ENCODE results near the gene CTDSPL2.

The CTDSPL2 gene

DNA sequence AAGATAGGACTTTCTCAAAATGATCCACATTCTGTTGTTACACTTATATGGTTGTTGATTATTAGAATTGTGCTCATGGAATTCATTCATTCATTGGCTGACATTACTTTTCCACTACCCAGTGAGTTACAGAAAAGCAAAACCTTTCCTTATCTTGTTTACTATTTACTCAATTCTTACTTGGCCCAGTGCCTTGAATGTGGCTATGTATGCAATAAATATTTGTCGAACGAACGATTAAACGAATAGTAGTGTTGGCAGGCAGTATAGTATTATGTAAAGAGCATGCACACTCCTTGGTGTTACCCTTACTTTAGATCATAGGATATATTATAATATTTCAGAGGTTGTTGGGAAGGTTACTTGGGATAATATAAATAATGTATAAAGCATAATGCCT lies 31.0 kb downstream of the CTDSPL2 start:
- H3K27me3 ChIP-seq = no peaks in the 10 kb centered on the region

DNA sequence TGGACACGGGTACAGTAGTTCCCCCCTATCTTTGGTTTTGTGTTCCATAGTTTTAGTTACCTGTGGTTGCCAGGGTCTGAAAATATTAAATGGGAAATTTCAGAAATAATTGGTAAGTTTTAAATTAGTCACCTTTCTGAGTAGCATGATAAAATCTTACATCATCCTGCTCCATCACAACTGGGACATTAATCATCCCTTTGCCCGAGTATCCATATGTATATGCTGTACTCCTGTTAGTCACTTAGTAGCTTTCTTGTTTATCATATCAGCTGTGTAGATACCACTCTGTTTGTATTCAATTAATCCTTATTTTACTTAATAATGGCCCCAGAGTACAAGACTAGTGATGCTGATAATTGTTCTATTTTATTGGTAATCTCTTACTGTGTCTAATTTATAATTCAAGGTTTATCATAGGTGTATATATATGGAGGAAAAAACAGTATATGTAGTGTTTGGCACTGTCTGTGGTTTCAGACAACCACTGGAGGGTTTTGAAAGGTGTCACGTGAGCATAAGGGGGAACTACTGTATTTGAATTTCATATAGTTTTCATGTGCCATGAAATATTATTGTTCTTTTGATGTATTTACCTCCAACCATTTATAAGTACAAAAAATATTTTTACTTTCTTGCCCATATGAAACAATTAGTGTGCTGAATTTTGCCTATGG lies 41.4 kb downstream of the CTDSPL2 start:
- no peak for TF ChIP-seq Cebpa-rat (IDR thresholded peaks at IDR 0.05)
- no peak overlapping the region for H3K9ac ChIP-seq
- H4K20me1 ChIP-seq = peaks cover 0 to 22% (median 8%) of the 10 kb centered on the region in 11 experiments; a peak in 11 of 22 replicates
- no peaks in the 10 kb centered on the region for H3K27me3 ChIP-seq
- H3K36me3 ChIP-seq = peaks cover 63 to 100% (median 92%) of the 10 kb centered on the region in 11 experiments
- H3K4me1 ChIP-seq = peaks cover 0 to 7% (median 0%) of the 10 kb centered on the region in 10 experiments; a peak in 1 of 20 replicates
- H3K27ac ChIP-seq = no peak overlapping the region
- peaks cover 6 to 38% (median 31%) of the 10 kb centered on the region in 11 experiments; a peak in 20 of 22 replicates for H3K9me3 ChIP-seq (replicated peaks in 1 of 11)
- H3K4me3 ChIP-seq = no peak overlapping the region
- H3K4me2 ChIP-seq = no peak overlapping the region

More for the DNA sequence above, 31.0 kb downstream of the CTDSPL2 start:
- Histone ChIP-seq H3K9me3 (replicated peaks in 1 of 11) (peaks cover 0 to 9% (median 4%) of the 10 kb centered on the region in 11 experiments; a peak in 7 of 22 replicates), H4K20me1 (peaks cover 12 to 69% (median 58%) of the 10 kb centered on the region in 11 experiments; a peak in 21 of 22 replicates), H3K4me1 (no peaks in the 10 kb centered on the region), H3K36me3 (peaks cover 44 to 65% (median 54%) of the 10 kb centered on the region in 11 experiments), H3K9ac (no peak overlapping the region), H3K4me2 (no peak overlapping the region), H3K4me3 (no peak overlapping the region), H3K27ac (no peak overlapping the region)
- TF ChIP-seq Cebpa-rat (IDR thresholded peaks at IDR 0.05) = no peak

DNA sequence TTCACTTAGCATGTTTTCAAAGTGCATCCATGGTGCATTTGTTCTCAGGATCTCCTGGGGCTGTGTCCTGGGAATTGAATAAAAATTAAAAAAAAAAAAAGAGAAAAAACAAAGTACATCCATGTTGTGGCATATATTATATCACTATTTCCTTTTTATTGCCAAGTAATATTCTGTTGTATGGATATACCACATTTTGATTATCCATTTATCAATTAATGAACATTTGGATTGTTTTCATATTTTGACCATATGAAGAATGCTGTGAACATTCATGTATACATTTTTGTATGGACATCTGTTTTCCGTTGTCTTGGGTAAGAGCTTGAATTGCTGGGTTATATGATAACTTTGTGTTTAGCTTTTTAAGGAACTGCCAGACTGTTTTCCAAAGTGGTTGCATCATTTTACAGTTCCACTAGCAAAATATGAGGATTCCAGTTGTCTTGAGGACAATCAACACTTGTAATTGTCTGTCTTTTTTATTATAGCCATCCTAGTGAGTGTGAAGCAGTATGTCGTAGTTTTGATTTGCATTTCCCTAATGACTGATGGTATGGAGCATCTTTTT lies 44.5 kb downstream of the CTDSPL2 start:
- no peak overlapping the region for H3K27ac ChIP-seq
- no peak for TF ChIP-seq Cebpa-rat (IDR thresholded peaks at IDR 0.05)
- H3K4me2 ChIP-seq = no peak overlapping the region
- H4K20me1 ChIP-seq = peaks cover 0 to 25% (median 0%) of the 10 kb centered on the region in 11 experiments; a peak in 11 of 22 replicates
- H3K4me1 ChIP-seq = peaks cover 0 to 7% (median 0%) of the 10 kb centered on the region in 10 experiments; a peak in 1 of 20 replicates
- peaks cover 6 to 34% (median 23%) of the 10 kb centered on the region in 11 experiments; a peak in 20 of 22 replicates for H3K9me3 ChIP-seq (replicated peaks in 1 of 11)
- no peak overlapping the region for H3K9ac ChIP-seq
- no peak overlapping the region for H3K4me3 ChIP-seq
- no peaks in the 10 kb centered on the region for H3K27me3 ChIP-seq
- H3K36me3 ChIP-seq = peaks cover 64 to 98% (median 83%) of the 10 kb centered on the region in 11 experiments

DNA sequence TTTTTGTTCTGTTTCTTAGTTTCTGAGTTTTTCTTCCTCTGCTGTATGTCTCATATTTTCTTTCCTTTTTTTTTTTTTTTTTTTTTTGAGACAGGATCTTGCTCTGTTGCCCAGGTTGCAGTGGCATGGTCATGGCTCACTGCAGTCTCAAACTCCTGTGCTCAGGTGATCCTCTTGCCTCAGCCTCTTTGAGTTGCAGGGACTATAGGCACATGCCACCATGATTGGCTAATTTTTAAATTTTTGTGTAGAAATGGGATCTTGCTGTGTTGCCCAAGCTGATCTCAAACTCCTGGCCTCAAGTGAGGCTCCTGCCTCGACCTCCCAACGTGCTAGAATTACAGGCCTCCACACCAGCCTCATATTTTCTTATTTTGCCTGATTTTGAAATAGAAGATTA lies 51.9 kb downstream of the CTDSPL2 start:
- TF ChIP-seq Cebpa-rat (IDR thresholded peaks at IDR 0.05) = no peak
- Histone ChIP-seq H3K4me3 (no peak overlapping the region), H3K9ac (no peak overlapping the region), H3K4me1 (no peaks in the 10 kb centered on the region), H3K27ac (no peak overlapping the region), H3K27me3 (no peaks in the 10 kb centered on the region), H4K20me1 (peaks cover 9 to 85% (median 37%) of the 10 kb centered on the region in 11 experiments; a peak in 20 of 22 replicates), H3K4me2 (no peak overlapping the region), H3K36me3 (peaks cover 16 to 61% (median 39%) of the 10 kb centered on the region in 11 experiments), H3K9me3 (replicated peaks in 1 of 11) (no peaks in the 10 kb centered on the region)

DNA sequence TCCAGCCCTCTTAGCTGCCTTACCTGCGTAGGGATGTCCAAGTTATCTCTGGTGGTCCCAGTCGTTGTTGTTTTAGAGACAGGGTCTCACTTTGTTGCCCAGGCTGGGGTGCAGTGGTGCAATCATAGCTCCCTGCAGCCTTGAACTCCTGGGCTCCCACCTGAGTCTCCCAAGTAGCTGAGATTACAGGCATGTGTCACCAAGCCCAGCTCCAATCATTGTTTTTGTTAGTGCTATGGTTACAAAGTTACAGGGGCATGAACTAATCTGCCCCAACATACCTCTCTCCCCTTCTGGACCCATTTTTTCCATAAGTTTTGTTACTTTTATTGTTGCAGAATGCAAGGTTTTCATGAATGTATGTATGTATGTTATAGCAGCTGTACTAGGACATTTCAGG lies 54.7 kb downstream of the CTDSPL2 start:
- Histone ChIP-seq H3K4me3 (no peak overlapping the region), H3K4me1 (no peaks in the 10 kb centered on the region), H3K36me3 (peaks cover 22 to 68% (median 43%) of the 10 kb centered on the region in 11 experiments), H3K27me3 (no peaks in the 10 kb centered on the region), H3K9ac (no peak overlapping the region), H3K4me2 (no peak overlapping the region), H3K27ac (no peak overlapping the region), H3K9me3 (replicated peaks in 1 of 11) (no peaks in the 10 kb centered on the region), H4K20me1 (peaks cover 9 to 85% (median 43%) of the 10 kb centered on the region in 11 experiments; a peak in 20 of 22 replicates)
- TF ChIP-seq Cebpa-rat (IDR thresholded peaks at IDR 0.05) = no peak

DNA sequence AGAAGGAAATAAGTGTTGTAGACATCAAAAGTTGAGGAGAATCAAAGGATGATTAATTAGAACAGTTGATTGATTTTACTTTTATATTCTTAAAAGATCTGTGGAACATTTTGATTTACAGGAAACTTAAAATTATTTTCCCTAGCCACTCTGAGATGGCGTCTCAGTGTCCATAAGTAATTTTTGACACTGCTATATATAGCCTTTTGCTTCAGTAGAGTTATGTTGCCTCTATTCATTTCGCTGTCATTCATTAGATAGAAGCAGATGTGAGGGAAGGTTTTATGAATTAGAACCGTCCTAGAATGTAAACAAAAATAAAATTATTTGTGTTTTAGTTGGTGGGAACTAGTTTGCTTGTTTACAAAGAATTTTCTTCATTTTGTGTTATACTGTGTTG lies 58.5 kb downstream of the CTDSPL2 start:
- H3K9me3 ChIP-seq (replicated peaks in 1 of 11) = no peaks in the 10 kb centered on the region
- no peak overlapping the region for H3K4me2 ChIP-seq
- no peaks in the 10 kb centered on the region for H3K27me3 ChIP-seq
- no peak for TF ChIP-seq Cebpa-rat (IDR thresholded peaks at IDR 0.05)
- H3K36me3 ChIP-seq = peaks cover 55 to 91% (median 74%) of the 10 kb centered on the region in 11 experiments
- H3K27ac ChIP-seq = no peak overlapping the region
- peaks cover 0 to 3% (median 0%) of the 10 kb centered on the region in 10 experiments; a peak in 1 of 20 replicates for H3K4me1 ChIP-seq
- no peak overlapping the region for H3K9ac ChIP-seq
- peaks cover 9 to 59% (median 25%) of the 10 kb centered on the region in 11 experiments; a peak in 19 of 22 replicates for H4K20me1 ChIP-seq
- H3K4me3 ChIP-seq = no peak overlapping the region

DNA sequence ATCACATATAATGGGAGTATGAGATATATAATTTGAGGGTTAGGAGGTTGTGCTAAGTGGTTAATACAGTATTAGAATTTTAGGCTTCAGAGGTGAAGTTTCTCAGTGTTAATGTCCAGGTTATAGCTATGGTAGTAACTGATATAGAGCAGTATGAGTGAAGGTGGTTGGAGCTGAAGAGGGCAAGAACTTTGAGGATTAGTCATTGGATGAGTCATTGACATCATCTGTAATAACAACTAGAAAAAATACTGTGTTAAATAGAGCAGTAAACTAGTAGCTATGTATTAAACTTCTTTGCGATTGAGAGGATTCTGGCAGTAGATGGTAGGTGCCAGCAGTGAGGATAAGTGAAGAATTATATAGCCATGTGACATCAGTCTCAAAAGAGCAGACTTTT lies 62.0 kb downstream of the CTDSPL2 start:
- Histone ChIP-seq H3K27ac (no peak overlapping the region), H3K9me3 (replicated peaks in 1 of 11) (no peaks in the 10 kb centered on the region), H3K27me3 (no peaks in the 10 kb centered on the region), H3K4me2 (no peak overlapping the region), H3K4me1 (peaks cover 0 to 3% (median 0%) of the 10 kb centered on the region in 10 experiments; a peak in 1 of 20 replicates), H3K4me3 (no peak overlapping the region), H3K9ac (no peak overlapping the region), H4K20me1 (peaks cover 0 to 45% (median 14%) of the 10 kb centered on the region in 11 experiments; a peak in 11 of 22 replicates), H3K36me3 (peaks cover 83 to 99% (median 95%) of the 10 kb centered on the region in 11 experiments)
- TF ChIP-seq Cebpa-rat (IDR thresholded peaks at IDR 0.05) = no peak

DNA sequence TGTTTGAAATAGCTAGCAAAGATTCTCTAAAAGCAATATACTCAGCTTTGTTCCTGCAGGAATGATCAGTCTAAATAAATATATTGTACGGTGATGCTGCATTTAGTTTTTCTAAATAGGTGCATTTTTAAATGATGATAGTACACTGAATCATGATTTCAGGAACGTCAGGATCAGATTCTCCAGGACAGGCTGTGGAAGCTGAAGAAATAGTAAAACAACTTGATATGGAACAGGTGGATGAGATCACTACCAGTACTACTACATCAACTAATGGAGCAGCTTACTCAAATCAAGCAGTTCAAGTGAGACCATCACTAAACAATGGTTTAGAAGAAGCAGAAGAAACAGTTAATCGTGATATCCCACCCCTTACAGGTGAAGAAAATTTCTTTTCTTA lies 63.2 kb downstream of the CTDSPL2 start:
- no peak overlapping the region for H3K4me3 ChIP-seq
- no peaks in the 10 kb centered on the region for H3K27me3 ChIP-seq
- H3K9ac ChIP-seq = no peak overlapping the region
- TF ChIP-seq Cebpa-rat (IDR thresholded peaks at IDR 0.05) = no peak
- H3K4me1 ChIP-seq = peaks cover 0 to 3% (median 0%) of the 10 kb centered on the region in 10 experiments; a peak in 1 of 20 replicates
- H3K9me3 ChIP-seq (replicated peaks in 1 of 11) = no peaks in the 10 kb centered on the region
- H3K36me3 ChIP-seq = peaks cover 84 to 99% (median 95%) of the 10 kb centered on the region in 11 experiments
- H4K20me1 ChIP-seq = peaks cover 0 to 35% (median 12%) of the 10 kb centered on the region in 11 experiments; a peak in 10 of 22 replicates
- no peak overlapping the region for H3K4me2 ChIP-seq
- H3K27ac ChIP-seq = no peak overlapping the region

DNA sequence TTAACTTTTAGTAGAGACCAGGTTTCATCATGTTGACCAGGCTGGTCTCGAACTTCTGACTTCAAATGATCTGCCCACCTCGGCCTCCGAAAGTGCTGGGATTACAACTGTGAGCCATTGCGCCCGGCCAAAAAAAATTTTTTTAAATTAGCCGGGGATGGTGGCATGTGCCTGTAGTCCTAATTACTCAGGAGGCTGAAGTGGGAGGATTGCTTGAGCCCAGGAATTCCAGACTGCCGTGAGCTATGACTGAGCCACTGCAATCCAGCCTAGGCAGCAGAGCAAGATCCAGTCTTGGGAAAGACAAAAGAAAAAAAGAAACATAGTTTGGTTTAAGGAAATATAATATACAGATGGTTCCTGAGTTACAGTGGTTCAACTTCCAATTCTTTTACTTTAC lies 64.6 kb downstream of the CTDSPL2 start:
- H3K27ac ChIP-seq = no peak overlapping the region
- TF ChIP-seq Cebpa-rat (IDR thresholded peaks at IDR 0.05) = no peak
- H3K4me1 ChIP-seq = peaks cover 0 to 3% (median 0%) of the 10 kb centered on the region in 10 experiments; a peak in 1 of 20 replicates
- no peak overlapping the region for H3K9ac ChIP-seq
- peaks cover 0 to 34% (median 10%) of the 10 kb centered on the region in 11 experiments; a peak in 10 of 22 replicates for H4K20me1 ChIP-seq
- H3K9me3 ChIP-seq (replicated peaks in 1 of 11) = no peaks in the 10 kb centered on the region
- no peaks in the 10 kb centered on the region for H3K27me3 ChIP-seq
- H3K4me3 ChIP-seq = no peak overlapping the region
- no peak overlapping the region for H3K4me2 ChIP-seq
- H3K36me3 ChIP-seq = peaks cover 88 to 99% (median 95%) of the 10 kb centered on the region in 11 experiments

All from BLaER1 treated with 17β-estradiol and CSF1 and Interleukin-3, amounts not matched to agents 10 nM and 100 nM (cell line).